H1 (cell line): ENCODE measurements around the gene EBF3. TPM values are rescaled to one million over a fixed set of nuclear protein-coding genes. Genes with fewer than 3 reads are reported as not detected.

Experiments used
- CTCF ChIA-PET: fragments of 300-600 bp; sonication (Branson Sonifier 250); formaldehyde crosslinking; loops from one replicate; lab custom pipeline; 2021; ENCODE audit not compliant: partially characterized antibody; lab: Charles Lee
- POLR2A ChIA-PET: fragments of 300-600 bp; sonication (Branson Sonifier 250); formaldehyde crosslinking; loops from one replicate; lab custom pipeline; 2021; ENCODE audit warnings: inconsistent platforms; ENCODE audit not compliant: partially characterized antibody; lab: Charles Lee
- DNase-seq, 2 experiments: peaks; one replicate each; pipeline versions ENCODE4 v3.0.0 to v3.0.0-alpha.2; 2010 to 2022; ENCODE audit warnings: low spot score in 2 of 2, low read depth in 1 of 2, mixed read lengths in 1 of 2
- FAIRE-seq: peaks from 2 replicates; lab custom pipeline; 2011; peaks lifted over from hg19 to GRCh38; lab: Jason Lieb, UNC
- H2AFZ ChIP-seq: 2 replicates; pipeline ENCODE4 v1.8.1; 2012; ENCODE audit warnings: low read length, inconsistent platforms
- H2AK5ac ChIP-seq: 2 replicates; pipeline ENCODE4 v1.6.1; 2013; ENCODE audit warnings: low read depth, low read length
- H2BK120ac ChIP-seq: replicated peaks from 2 replicates; pipeline ENCODE3; 2013; ENCODE audit warnings: low read depth, low read length, inconsistent platforms
- H2BK12ac ChIP-seq: 2 replicates; pipeline ENCODE4 v1.6.1; 2013; ENCODE audit warnings: low read depth, low read length
- H2BK15ac ChIP-seq: 2 replicates; pipeline ENCODE4 v1.6.1; 2013; ENCODE audit warnings: low read length
- H2BK20ac ChIP-seq: 2 replicates; pipeline ENCODE4 v1.6.1; 2013; ENCODE audit warnings: low read length
- H2BK5ac ChIP-seq: 2 replicates; pipeline ENCODE4 v1.6.1; 2013; ENCODE audit warnings: low read depth, low read length
- H3K14ac ChIP-seq: 2 replicates; pipeline ENCODE4 v1.6.1; 2013; ENCODE audit warnings: inconsistent platforms; ENCODE audit not compliant: insufficient read length
- H3K18ac ChIP-seq: 2 replicates; pipeline ENCODE4 v1.6.1; 2013; ENCODE audit warnings: low read length; ENCODE audit errors: extremely low read depth
- H3K23ac ChIP-seq: 2 replicates; pipeline ENCODE4 v1.6.1; 2013; ENCODE audit warnings: inconsistent platforms; ENCODE audit not compliant: insufficient read length
- H3K23me2 ChIP-seq: 2 replicates; pipeline ENCODE4 v1.6.1; 2013; ENCODE audit warnings: low read depth, low read length
- H3K27ac ChIP-seq: 2 replicates; pipeline ENCODE4 v1.6.1; 2011; ENCODE audit warnings: low read depth, low read length, inconsistent platforms
- H3K27me3 ChIP-seq, 4 experiments: replicated peaks in 1 of 4; 1 replicate in 1 of 4; 2 replicates in 3 of 4; pipeline versions ENCODE4 v1.6.1 to v1.8.1; 2011 to 2013; ENCODE audit warnings: low read length in 3 of 4, mild to moderate bottlenecking in 3 of 4, inconsistent platforms in 2 of 4, mixed read lengths in 2 of 4, moderate library complexity in 1 of 4; ENCODE audit not compliant: control insufficient read depth in 3 of 4, insufficient read depth in 3 of 4; ENCODE audit errors: extremely low read depth in 1 of 4
- H3K36me3 ChIP-seq, 4 experiments: 2 replicates each; pipeline versions ENCODE4 v1.6.1 to v1.8.1; 2011 to 2013; ENCODE audit warnings: mild to moderate bottlenecking in 4 of 4, low read length in 3 of 4, moderate library complexity in 2 of 4, control low read depth in 1 of 4, inconsistent platforms in 1 of 4; ENCODE audit not compliant: insufficient read depth in 4 of 4, control insufficient read depth in 2 of 4
- H3K4ac ChIP-seq: replicated peaks from 2 replicates; pipeline ENCODE3; 2013; ENCODE audit warnings: low read length, low read depth, mixed read lengths, inconsistent platforms; ENCODE audit not compliant: insufficient read length
- H3K4me1 ChIP-seq, 4 experiments: replicated peaks in 1 of 4; 1 replicate in 1 of 4; 2 replicates in 3 of 4; pipeline versions ENCODE4 v1.6.1 to v1.8.1; 2011 to 2013; ENCODE audit warnings: low read length in 3 of 4, inconsistent platforms in 2 of 4, mixed read lengths in 1 of 4; ENCODE audit not compliant: insufficient read depth in 4 of 4, control insufficient read depth in 3 of 4
- H3K4me2 ChIP-seq, 2 experiments: 2 replicates each; pipeline versions ENCODE4 v1.6.1 to v1.8.1; 2011 to 2013; ENCODE audit warnings: low read depth in 2 of 2, low read length in 2 of 2, control low read depth in 1 of 2, inconsistent platforms in 1 of 2, mild to moderate bottlenecking in 1 of 2; ENCODE audit not compliant: insufficient read depth in 1 of 2
- H3K4me3 ChIP-seq, 4 experiments: fragments of 200-600, 300-600 bp in 1 of 4; sonication (generic), shearing (Covaris generic), sonication (Bioruptor Twin) in 1 of 4; 2 replicates each; pipeline versions ENCODE4 v1.5.1 to v1.8.1; 2011 to 2016; ENCODE audit warnings: low read length in 4 of 4, low read depth in 3 of 4, control low read depth in 2 of 4, inconsistent platforms in 2 of 4, mild to moderate bottlenecking in 2 of 4, mixed read lengths in 1 of 4, moderate library complexity in 1 of 4; ENCODE audit not compliant: insufficient read depth in 2 of 4; ENCODE audit errors: extremely low read depth in 1 of 4
- H3K56ac ChIP-seq: replicated peaks from 2 replicates; pipeline ENCODE3; 2013; ENCODE audit warnings: low read depth, mild to moderate bottlenecking, mixed read lengths, low read length, inconsistent platforms; ENCODE audit not compliant: insufficient read length
- H3K79me1 ChIP-seq: 2 replicates; pipeline ENCODE4 v1.6.1; 2013; ENCODE audit warnings: low read depth, low read length, control low read depth
- H3K79me2 ChIP-seq, 2 experiments: 2 replicates each; pipeline versions ENCODE4 v1.6.1 to v1.8.1; 2012 to 2013; ENCODE audit warnings: low read length in 2 of 2, mild to moderate bottlenecking in 2 of 2, inconsistent platforms in 1 of 2; ENCODE audit not compliant: insufficient read depth in 2 of 2, control insufficient read depth in 1 of 2
- H3K9ac ChIP-seq, 4 experiments: replicated peaks in 1 of 4; 1 replicate in 1 of 4; 2 replicates in 3 of 4; pipeline versions ENCODE4 v1.6.1 to v1.8.1; 2011 to 2013; ENCODE audit warnings: low read depth in 3 of 4, low read length in 3 of 4, control low read depth in 2 of 4, mild to moderate bottlenecking in 2 of 4, moderate library complexity in 2 of 4, inconsistent platforms in 1 of 4; ENCODE audit errors: extremely low read depth in 1 of 4
- H3K9me3 ChIP-seq, 2 experiments: 2 replicates each; pipeline versions ENCODE4 v1.6.1 to v1.8.1; 2012 to 2013; ENCODE audit warnings: mild to moderate bottlenecking in 2 of 2, moderate library complexity in 2 of 2, control low read depth in 1 of 2, inconsistent platforms in 1 of 2, low read depth in 1 of 2, low read length in 1 of 2, mixed read lengths in 1 of 2; ENCODE audit not compliant: insufficient read depth in 2 of 2
- H4K20me1 ChIP-seq, 2 experiments: replicated peaks in 1 of 2; 2 replicates each; pipeline versions ENCODE3 to v1.8.1; 2011 to 2013; ENCODE audit warnings: inconsistent platforms in 2 of 2, low read length in 2 of 2, mild to moderate bottlenecking in 1 of 2; ENCODE audit not compliant: insufficient read depth in 2 of 2, control insufficient read depth in 1 of 2
- H4K5ac ChIP-seq: 2 replicates; pipeline ENCODE4 v1.6.1; 2013; ENCODE audit warnings: low read length, low read depth, mixed read lengths, inconsistent platforms; ENCODE audit not compliant: insufficient read length
- H4K8ac ChIP-seq: 2 replicates; pipeline ENCODE4 v1.8.0; 2013; ENCODE audit warnings: mild to moderate bottlenecking, moderate library complexity, low read length, inconsistent platforms; ENCODE audit not compliant: insufficient read depth; ENCODE audit errors: extremely low read depth
- H4K91ac ChIP-seq: replicated peaks from 2 replicates; pipeline ENCODE3; 2013; ENCODE audit warnings: low read length, mixed read lengths, inconsistent platforms; ENCODE audit not compliant: insufficient read length
- ASH2L ChIP-seq: fragments of 200-600, 300-600 bp; sonication (generic); IDR thresholded peaks from one replicate; pipeline ENCODE4 v1.7.1; 2017; ENCODE audit warnings: low read length
- BACH1 ChIP-seq: IDR thresholded peaks from 2 replicates; pipeline ENCODE4 v1.6.1; 2012; ENCODE audit warnings: low read length, improper control_type of control experiment
- MAFK ChIP-seq: IDR thresholded peaks from 2 replicates; pipeline ENCODE4 v1.6.1; 2012; ENCODE audit warnings: low read depth, mild to moderate bottlenecking, improper control_type of control experiment, low read length
- POU5F1 ChIP-seq: IDR thresholded peaks from 2 replicates; pipeline ENCODE4 v1.6.1; 2011; ENCODE audit warnings: low read depth, mild to moderate bottlenecking, low read length, moderate library complexity
- SAP30 ChIP-seq: fragments of 300-600 bp; sonication (generic); IDR thresholded peaks from 2 replicates; pipeline ENCODE4 v1.7.1; 2012; ENCODE audit warnings: low read length, moderate library complexity, mild to moderate bottlenecking, inconsistent platforms; ENCODE audit not compliant: insufficient read depth, insufficient replicate concordance
- SIN3A ChIP-seq, 2 experiments: IDR thresholded peaks in 1 of 2; conservative IDR thresholded peaks in 1 of 2; 2 replicates each; pipeline ENCODE4 v1.6.1; 2011 to 2012; ENCODE audit warnings: low read length in 2 of 2, improper control_type of control experiment in 1 of 2, low read depth in 1 of 2, mild to moderate bottlenecking in 1 of 2
- SIRT6 ChIP-seq: IDR thresholded peaks from one replicate; pipeline ENCODE4 v1.7.1; 2012; ENCODE audit warnings: low read length, inconsistent platforms
- WGBS, 2 experiments: shearing (Covaris generic) in 1 of 2; methylation state at CpG; one replicate each; pipeline versions ENCODE4 v1.1.6 to v1.1.7; 2013 to 2015; ENCODE audit warnings: low lambda C conversion rate in 2 of 2, mixed read lengths in 2 of 2, inconsistent platforms in 1 of 2, low coverage in 1 of 2, missing lambda C conversion rate in 1 of 2; ENCODE audit not compliant: insufficient replicate concordance in 2 of 2, insufficient coverage in 1 of 2, insufficient read length in 1 of 2; ENCODE audit errors: extremely low coverage in 1 of 2, missing lambda C conversion rate in 1 of 2; 5-methylcytosine and 5-hydroxymethylcytosine counted together
- polyA plus RNA-seq, 7 experiments: library from polyadenylated mRNA; depleted of rRNA in 3 of 7; stranded (reverse) in 5 of 7; unstranded in 2 of 7; fragments of >200 nt in 5 of 7; fragments of 200-250 nt in 2 of 7; gene quantifications; 1 replicate in 5 of 7; 2 replicates in 1 of 7; 4 replicates in 1 of 7; pipeline versions ENCODE4 v1.2.1 to v1.2.3, GENCODE V29; 2011 to 2013; ENCODE audit warnings: missing spikeins in 2 of 7, mixed read lengths in 2 of 7
- total RNA-seq: library from RNA; stranded (reverse); fragmentation: NEBNext Ultra II Directional; extraction: Animal tissue kit (Norgen Biotek cat#: 25700); gene quantifications from 2 replicates; pipeline ENCODE4 v1.2.1, GENCODE V29; 2021

EBF3 gene
- total and polyA plus RNA-seq, 2 of the 8 experiments (the other 6 are each of a cell fraction or from before 2014, with no cell fraction given): 0.08 to 0.26 TPM

DNA sequence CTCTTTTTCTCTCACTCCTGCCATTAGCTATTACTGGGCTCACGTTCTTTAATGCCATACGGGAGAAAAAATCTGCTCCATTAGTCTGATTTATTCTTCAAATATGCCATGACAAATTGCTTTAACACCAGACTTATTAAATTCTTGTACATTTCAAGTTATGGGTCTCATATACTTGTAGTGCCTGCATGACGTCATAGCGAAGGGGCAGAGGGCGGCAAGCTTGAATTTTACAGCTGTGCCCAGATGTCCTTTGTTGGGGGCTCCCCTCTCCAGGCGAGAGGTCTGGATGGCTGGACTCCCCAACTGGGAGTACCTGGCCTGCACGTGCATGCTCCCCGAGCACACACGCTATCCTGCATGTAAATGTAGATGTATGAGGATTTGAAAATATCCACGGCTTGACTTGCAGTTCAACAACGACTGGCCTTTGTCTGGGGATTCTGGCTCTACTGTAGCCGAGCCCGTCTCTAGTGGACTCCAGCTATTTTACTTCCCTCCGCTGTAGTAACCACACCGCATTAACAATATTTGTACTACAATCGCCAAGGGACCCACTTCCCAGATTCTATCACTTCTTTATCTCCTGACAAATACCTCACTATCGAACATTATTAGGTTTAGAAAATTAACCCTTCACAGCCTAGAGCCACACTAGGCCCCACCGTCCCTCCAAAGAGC, 79.5 kb downstream of the EBF3 start:
- Histone ChIP-seq H3K9ac (no peak overlapping the region), H3K4ac (no peak overlapping the region), H3K79me2 (no peaks in the 10 kb centered on the region), H3K14ac (no peak overlapping the region), H3K79me1 (no peaks in the 10 kb centered on the region), H3K4me3 (no peak overlapping the region), H2BK20ac (no peak overlapping the region), H2AFZ (no peak overlapping the region), H2BK120ac (no peak overlapping the region), H2BK5ac (no peak overlapping the region), H3K27me3 (no peaks in the 10 kb centered on the region), H3K9me3 (no peaks in the 10 kb centered on the region), H4K8ac (peak overlapping the region; percentile 51; the same call in 1 of the 2 replicates), H4K91ac (no peak overlapping the region), H3K23me2 (no peaks in the 10 kb centered on the region), H3K4me1 (peaks cover 0 to 2% (median 0%) of the 10 kb centered on the region in 4 experiments; a peak in 3 of 7 replicates), H4K20me1 (peaks cover 0 to 4% of the 10 kb centered on the region in 2 experiments), H3K27ac (no peak overlapping the region), H3K18ac (no peak overlapping the region), H3K56ac (no peak overlapping the region), H2BK12ac (no peak overlapping the region), H3K36me3 (no peaks in the 10 kb centered on the region), H4K5ac (no peak overlapping the region), H3K4me2 (no peak overlapping the region), H2BK15ac (no peak overlapping the region), H3K23ac (no peak overlapping the region), H2AK5ac (no peak overlapping the region)
- DNase-seq: no peak
- no peak for FAIRE-seq
- ChIA-PET POLR2A (no interaction called here), CTCF (interaction anchor here (1.1 to 16.4 kb wide), 3 partner anchors 17 to 50 kb away, joined by 3 to 123 read pairs (median 8); no protein-coding TSS in a partner anchor)
- TF ChIP-seq SIN3A (conservative IDR thresholded peaks at IDR 0.05 in 1 of 2, IDR thresholded peaks at IDR 0.05 in 1 of 2; ENCODE audit: low read depth in 1 of 2, low read length in 2 of 2): no peak
- TF ChIP-seq POU5F1: no peak
- no peak for TF ChIP-seq MAFK
- TF ChIP-seq ASH2L: no peak
- no peak for TF ChIP-seq BACH1
- TF ChIP-seq SAP30: no peak
- no peak for TF ChIP-seq SIRT6
- WGBS, 2 experiments: 93% methylated on average over 18 of the region's 18 CpGs; no CpG with 5 or more reads in 1 of the 2 experiments
